ENCODE results near the gene TMEM63B. TPM values are rescaled to one million over a fixed set of nuclear protein-coding genes. Genes with fewer than 3 reads are reported as not detected.
A peak's percentile ranks its signal among the peaks of the same experiment; 100 is the strongest.

Gene TMEM63B
- total RNA-seq, 4 donors from 2014 or later: 73.4 to 91.2 (median 87.7) TPM

DNA sequence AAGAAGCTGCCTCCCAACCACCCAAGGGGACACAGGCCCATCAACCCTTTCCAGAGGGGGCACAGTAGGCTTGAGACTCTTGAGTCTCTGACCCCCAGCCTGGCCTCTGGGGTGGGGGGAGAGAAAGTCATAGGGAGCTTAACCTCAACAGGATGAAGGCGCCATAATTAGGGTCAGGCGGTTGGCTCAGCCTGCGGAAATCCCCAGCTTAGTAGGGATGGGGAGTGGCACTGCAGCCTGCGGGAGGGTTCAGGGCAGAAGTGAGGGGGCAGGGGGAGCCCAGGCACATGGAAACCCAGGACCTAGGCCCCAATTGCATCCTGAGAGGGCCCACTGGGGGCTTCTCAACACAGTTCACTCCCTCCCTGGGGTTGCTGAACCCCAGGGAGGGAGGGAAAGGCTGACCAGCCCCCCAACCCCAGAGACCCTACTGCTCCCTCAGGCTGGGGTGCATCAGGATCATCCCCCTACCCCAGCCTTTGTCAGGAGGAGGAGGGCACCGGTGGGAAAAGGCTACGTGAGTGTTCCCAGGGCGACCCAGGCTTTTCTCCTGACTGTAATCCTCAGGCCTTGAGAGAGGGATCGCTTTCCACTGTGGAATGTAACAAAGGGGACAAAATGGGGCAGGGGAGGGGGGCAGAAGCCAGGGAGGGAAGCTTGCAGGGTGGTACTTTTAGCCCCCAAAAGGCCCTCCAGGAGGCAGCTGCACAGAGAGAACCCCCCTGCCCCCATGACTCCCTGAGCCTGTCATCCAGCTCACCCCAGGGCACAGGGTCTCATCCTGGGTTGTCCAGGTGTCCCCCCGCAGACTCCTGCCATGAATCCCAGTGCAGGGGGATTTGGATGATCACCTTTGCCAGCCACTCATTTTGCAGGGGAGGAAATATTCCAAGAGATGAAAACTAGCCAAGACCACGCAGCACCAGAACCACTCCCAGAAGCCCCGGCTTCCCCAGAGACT, 46.5 kb upstream of the TMEM63B start:
- intact Hi-C loops (cut with DNase I; ENCODE audit: low total_unique reads): no loop called here
- 74 to 78% methylated on average over 11 of the region's 11 CpGs for WGBS, 2 donors
- TF ChIP-seq, protein P1, sequence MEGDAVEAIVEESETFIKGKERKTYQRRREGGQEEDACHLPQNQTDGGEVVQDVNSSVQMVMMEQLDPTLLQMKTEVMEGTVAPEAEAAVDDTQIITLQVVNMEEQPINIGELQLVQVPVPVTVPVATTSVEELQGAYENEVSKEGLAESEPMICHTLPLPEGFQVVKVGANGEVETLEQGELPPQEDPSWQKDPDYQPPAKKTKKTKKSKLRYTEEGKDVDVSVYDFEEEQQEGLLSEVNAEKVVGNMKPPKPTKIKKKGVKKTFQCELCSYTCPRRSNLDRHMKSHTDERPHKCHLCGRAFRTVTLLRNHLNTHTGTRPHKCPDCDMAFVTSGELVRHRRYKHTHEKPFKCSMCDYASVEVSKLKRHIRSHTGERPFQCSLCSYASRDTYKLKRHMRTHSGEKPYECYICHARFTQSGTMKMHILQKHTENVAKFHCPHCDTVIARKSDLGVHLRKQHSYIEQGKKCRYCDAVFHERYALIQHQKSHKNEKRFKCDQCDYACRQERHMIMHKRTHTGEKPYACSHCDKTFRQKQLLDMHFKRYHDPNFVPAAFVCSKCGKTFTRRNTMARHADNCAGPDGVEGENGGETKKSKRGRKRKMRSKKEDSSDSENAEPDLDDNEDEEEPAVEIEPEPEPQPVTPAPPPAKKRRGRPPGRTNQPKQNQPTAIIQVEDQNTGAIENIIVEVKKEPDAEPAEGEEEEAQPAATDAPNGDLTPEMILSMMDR (IDR thresholded peaks at IDR 0.05): no peak
- TF ChIP-seq POLR2A (IDR thresholded peaks at IDR 0.05): no peak
- no peak overlapping the region for H3K4me3 ChIP-seq (ENCODE audit: low read depth, poor library complexity, severe bottlenecking)
- peak in 1 of 2 donors; percentile 80 for DNase-seq (ENCODE audit: low spot score in 2 of 2)

DNA sequence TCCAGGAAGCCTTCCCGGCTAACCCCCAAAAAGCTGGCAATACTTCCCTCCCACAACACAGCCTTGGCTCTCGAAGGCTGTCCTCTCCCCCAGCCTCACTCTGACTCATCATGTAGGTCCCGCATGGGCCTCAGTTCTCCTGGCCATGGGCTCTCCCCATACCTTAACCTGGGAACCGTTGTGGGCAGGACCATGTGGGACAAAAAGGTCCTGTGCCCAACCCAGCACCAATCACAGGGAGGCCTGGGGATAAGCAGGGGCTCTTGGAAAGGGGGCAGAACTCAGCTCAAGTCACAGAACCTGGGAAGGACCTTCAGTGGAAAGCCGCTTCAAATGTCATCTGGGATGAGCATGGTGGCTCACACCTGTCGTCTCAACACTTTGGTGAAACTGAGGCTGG, 45.6 kb upstream of the TMEM63B start:
- H3K4me3 ChIP-seq (ENCODE audit: low read depth, poor library complexity, severe bottlenecking): no peak overlapping the region
- intact Hi-C loops (cut with DNase I; ENCODE audit: low total_unique reads): no loop called here
- peak in 1 of 2 donors; percentile 81 for DNase-seq (ENCODE audit: low spot score in 2 of 2)
- WGBS, 2 donors: 90 to 91% methylated on average over 6 of the region's 6 CpGs
- TF ChIP-seq POLR2A (IDR thresholded peaks at IDR 0.05): no peak
- TF ChIP-seq, protein P1 (IDR thresholded peaks at IDR 0.05): no peak

DNA sequence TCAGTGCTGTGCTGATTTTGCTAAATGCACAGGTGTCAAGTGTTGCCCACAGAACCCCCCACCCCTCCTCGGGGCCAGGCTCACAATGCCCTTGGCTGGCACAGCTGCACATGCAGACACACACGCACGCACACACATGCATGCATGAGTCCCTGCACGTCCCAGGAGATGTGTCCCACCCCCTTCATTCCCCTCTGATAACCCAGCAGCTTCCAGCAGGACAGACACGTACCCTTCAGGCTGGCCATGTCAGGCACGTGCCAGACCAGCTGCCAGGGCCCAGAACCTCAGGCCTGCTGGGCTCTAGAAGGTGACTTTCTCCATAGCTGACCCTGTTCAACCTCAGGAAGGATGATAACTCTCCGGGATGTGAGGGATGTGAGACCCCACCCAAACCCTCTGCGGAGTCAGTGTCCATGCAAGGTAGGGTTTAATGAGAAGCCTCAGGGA, 44.5 kb upstream of the TMEM63B start:
- TF ChIP-seq POLR2A (IDR thresholded peaks at IDR 0.05): no peak
- TF ChIP-seq, protein P1 (IDR thresholded peaks at IDR 0.05): no peak
- no peak overlapping the region for H3K4me3 ChIP-seq (ENCODE audit: low read depth, poor library complexity, severe bottlenecking)
- DNase-seq (ENCODE audit: low spot score in 2 of 2): peak in 1 of 2 donors; percentile 72
- 52 to 55% methylated on average over 8 of the region's 8 CpGs for WGBS, 2 donors
- intact Hi-C loops (cut with DNase I; ENCODE audit: low total_unique reads): no loop called here

DNA sequence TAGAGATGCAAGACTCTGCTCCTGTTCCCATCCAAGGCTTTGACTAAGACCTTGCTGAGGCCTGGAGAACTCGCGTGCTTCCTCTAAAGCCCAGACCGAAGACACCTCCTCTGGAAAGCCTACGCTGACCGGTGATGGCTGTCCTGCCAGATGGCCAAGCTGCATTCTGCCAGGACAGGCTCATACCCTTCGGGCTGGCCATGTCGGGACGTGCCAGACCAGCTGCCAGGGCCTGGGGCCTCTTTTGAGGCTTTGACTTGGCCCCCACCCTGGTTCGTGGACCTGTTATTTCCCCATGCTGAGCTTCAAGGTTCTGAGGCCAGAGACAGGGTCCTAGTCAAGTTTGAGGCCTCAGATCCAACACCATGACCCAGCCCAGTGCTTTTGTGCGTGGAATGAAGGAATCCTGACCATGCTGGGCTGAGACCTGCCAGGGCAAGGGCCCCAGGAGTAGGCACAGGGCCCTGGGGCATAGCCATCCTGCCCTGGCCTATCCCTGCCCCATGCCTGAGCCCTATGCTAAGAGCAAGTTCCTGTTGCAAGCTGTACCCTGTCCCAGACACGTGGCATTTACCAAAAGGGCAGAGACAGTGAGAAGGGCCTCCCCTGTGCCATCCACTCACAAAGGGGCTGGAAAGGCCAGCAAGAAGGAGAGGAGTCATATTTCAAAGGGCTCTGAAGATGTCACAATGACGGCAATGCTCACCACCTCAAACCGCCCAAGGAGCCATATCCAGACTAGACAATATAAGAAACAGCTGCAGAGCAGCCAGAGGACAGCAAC, 42.9 kb upstream of the TMEM63B start:
- intact Hi-C loops (cut with DNase I; ENCODE audit: low total_unique reads): no loop called here
- 67 to 91% methylated on average over 10 to 12 of the region's 13 CpGs for WGBS, 2 donors
- TF ChIP-seq, protein P1 (IDR thresholded peaks at IDR 0.05): no peak
- TF ChIP-seq POLR2A (IDR thresholded peaks at IDR 0.05): no peak

DNA sequence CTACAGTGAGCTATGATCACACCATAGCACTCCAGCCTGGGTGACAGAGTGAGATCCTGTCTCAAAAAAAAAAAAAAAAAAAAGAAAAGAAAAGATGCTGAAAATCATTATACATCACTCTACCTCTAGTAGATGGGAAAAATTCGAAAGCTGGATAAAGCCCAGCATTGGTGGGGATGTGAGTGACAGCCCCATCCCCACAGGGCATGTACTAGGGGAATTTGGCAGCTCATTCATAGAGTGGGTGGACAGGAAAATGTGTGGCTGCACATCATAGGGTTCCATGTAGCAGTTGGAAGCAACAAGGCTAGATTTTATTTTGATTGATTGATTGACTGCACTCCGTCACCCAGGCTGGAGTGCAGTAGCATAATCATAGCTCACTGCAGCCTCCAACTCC, 42.1 kb upstream of the TMEM63B start:
- 71 to 74% methylated on average over 2 of the region's 2 CpGs for WGBS, 2 donors
- DNase-seq (ENCODE audit: low spot score in 2 of 2): no peak
- no peak overlapping the region for H3K4me3 ChIP-seq (ENCODE audit: low read depth, poor library complexity, severe bottlenecking)
- intact Hi-C loops (cut with DNase I; ENCODE audit: low total_unique reads): no loop called here
- TF ChIP-seq POLR2A (IDR thresholded peaks at IDR 0.05): no peak
- TF ChIP-seq, protein P1 (IDR thresholded peaks at IDR 0.05): no peak

More for the DNA sequence above, 42.9 kb upstream of the TMEM63B start:
- DNase-seq (ENCODE audit: low spot score in 2 of 2): peak in 1 of 2 donors; percentile 64
- no peak overlapping the region for H3K4me3 ChIP-seq (ENCODE audit: low read depth, poor library complexity, severe bottlenecking)

Data from lower leg skin (tissue), 4 donors.